DND-41 (cell line): ENCODE data around the gene SYTL4.

ENCODE experiments used
- EZH2 ChIP-seq: IDR thresholded peaks from 3 replicates; pipeline ENCODE4 v1.6.1; 2012; ENCODE audit warnings: borderline replicate concordance, low read depth, mild to moderate bottlenecking, moderate library complexity, low read length, inconsistent platforms; ENCODE audit not compliant: severe bottlenecking
- TF ChIP-seq, protein P1 (sequence below): IDR thresholded peaks from 2 replicates; pipeline ENCODE4 v1.5.1; 2012; ENCODE audit warnings: borderline replicate concordance, low read length, moderate library complexity, mild to moderate bottlenecking; ENCODE audit not compliant: poor library complexity, severe bottlenecking; ENCODE audit errors: extremely low read depth

DNA sequence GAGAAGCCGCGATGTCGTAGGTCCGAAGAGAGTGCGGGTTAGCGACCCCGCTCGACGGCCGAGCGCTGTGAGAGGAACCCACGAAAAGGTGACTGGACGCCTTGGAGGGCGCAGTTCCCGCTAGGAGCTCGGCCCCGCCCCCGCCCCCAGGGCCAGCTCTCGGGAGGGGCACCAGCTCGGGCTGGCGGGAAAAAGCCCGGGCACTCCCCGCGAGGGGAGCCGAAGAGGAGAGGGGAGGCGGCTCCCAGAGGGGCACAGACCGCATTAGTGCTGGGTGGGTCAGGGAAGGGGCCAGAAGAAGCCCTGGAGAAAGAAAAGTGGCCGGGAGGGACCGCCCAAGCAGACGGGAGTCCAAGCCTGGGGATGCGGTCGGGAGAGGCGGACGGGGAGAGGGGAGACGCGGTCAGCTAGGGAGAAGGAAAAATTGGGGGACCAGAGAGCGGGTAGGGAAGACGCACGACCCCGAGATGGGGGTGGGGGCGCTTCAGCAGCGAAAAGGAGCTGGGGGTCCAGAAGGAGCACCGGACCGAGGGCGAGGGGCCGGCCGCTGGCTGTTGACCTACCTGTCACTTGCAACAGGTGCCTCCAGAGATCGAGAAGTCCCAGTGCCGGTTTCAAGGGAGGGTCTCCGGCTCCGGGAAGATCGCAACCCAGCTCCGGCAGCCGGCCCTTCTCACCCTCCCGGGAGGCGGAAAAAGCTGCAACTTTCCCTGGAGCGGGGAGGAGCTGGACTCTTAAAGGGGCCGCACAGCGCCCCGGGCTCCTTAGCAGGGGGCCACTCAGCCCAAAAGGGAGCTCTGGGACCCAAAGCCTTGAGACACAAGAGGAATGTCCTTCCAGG lies at the start of gene SYTL4:
- TF ChIP-seq, protein P1, sequence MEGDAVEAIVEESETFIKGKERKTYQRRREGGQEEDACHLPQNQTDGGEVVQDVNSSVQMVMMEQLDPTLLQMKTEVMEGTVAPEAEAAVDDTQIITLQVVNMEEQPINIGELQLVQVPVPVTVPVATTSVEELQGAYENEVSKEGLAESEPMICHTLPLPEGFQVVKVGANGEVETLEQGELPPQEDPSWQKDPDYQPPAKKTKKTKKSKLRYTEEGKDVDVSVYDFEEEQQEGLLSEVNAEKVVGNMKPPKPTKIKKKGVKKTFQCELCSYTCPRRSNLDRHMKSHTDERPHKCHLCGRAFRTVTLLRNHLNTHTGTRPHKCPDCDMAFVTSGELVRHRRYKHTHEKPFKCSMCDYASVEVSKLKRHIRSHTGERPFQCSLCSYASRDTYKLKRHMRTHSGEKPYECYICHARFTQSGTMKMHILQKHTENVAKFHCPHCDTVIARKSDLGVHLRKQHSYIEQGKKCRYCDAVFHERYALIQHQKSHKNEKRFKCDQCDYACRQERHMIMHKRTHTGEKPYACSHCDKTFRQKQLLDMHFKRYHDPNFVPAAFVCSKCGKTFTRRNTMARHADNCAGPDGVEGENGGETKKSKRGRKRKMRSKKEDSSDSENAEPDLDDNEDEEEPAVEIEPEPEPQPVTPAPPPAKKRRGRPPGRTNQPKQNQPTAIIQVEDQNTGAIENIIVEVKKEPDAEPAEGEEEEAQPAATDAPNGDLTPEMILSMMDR, result no peak
- TF ChIP-seq EZH2, result no peak
